Loucy (cell line): ENCODE results near the gene CAVIN3.

ENCODE experiments used
- H2AFZ ChIP-seq: fragments of 200-600 bp; sonication (generic); 2 replicates; pipeline ENCODE4 v1.6.0; 2016; ENCODE audit warnings: antibody characterized with exemption, mild to moderate bottlenecking, low read length, moderate library complexity
- H3F3A ChIP-seq: fragments of 200-600 bp; 2 replicates; pipeline ENCODE4 v1.6.0; 2016; ENCODE audit warnings: antibody characterized with exemption, low read depth, mild to moderate bottlenecking
- H3K27me3 ChIP-seq: fragments of 200-600 bp; sonication (generic); 2 replicates; pipeline ENCODE4 v1.6.1; 2014; ENCODE audit warnings: low read length, mild to moderate bottlenecking; ENCODE audit not compliant: insufficient read depth, poor library complexity, severe bottlenecking
- H3K36me3 ChIP-seq: fragments of 200-600 bp; sonication (generic); 2 replicates; pipeline ENCODE4 v1.6.1; 2016; ENCODE audit warnings: low read length; ENCODE audit not compliant: insufficient read depth
- H3K4me1 ChIP-seq: fragments of 200-600 bp; sonication (generic); 2 replicates; pipeline ENCODE4 v1.5.1; 2014; ENCODE audit warnings: low read length, mild to moderate bottlenecking; ENCODE audit not compliant: insufficient read depth, poor library complexity, severe bottlenecking
- H3K4me2 ChIP-seq: fragments of 200-600 bp; sonication (generic); 2 replicates; pipeline ENCODE4 v1.6.0; 2014; ENCODE audit warnings: antibody characterized with exemption, low read length, low read depth, mild to moderate bottlenecking; ENCODE audit not compliant: poor library complexity, severe bottlenecking
- H3K4me3 ChIP-seq: fragments of 200-600 bp; sonication (generic); 2 replicates; pipeline ENCODE4 v1.5.1; 2014; ENCODE audit warnings: low read length, mild to moderate bottlenecking, mixed read lengths; ENCODE audit not compliant: poor library complexity, severe bottlenecking
- H3K79me2 ChIP-seq: fragments of 200-600 bp; sonication (generic); 2 replicates; pipeline ENCODE4 v1.6.1; 2014; ENCODE audit warnings: low read length; ENCODE audit not compliant: insufficient read depth
- H3K9ac ChIP-seq: fragments of 200-600 bp; sonication (generic); 2 replicates; pipeline ENCODE4 v1.6.0; 2014; ENCODE audit warnings: mild to moderate bottlenecking, low read depth, low read length, moderate library complexity; ENCODE audit not compliant: poor library complexity, severe bottlenecking
- H3K9me2 ChIP-seq: fragments of 200-600 bp; sonication (generic); replicated peaks from 2 replicates; pipeline ENCODE4 v1.6.1; 2016; ENCODE audit warnings: low read depth, low read length, mixed read lengths
- H3K9me3 ChIP-seq: fragments of 200-600 bp; sonication (generic); 2 replicates; pipeline ENCODE4 v1.6.1; 2014; ENCODE audit warnings: mild to moderate bottlenecking, antibody characterized with exemption, low read length, low read depth; ENCODE audit not compliant: insufficient read depth
- H4K20me1 ChIP-seq: fragments of 200-600 bp; sonication (generic); 2 replicates; pipeline ENCODE4 v1.6.0; 2014; ENCODE audit warnings: antibody characterized with exemption, low read length, mild to moderate bottlenecking; ENCODE audit not compliant: insufficient read depth, poor library complexity, severe bottlenecking
- EZH2phosphoT487 ChIP-seq: fragments of 200-600 bp; IDR thresholded peaks from 2 replicates; pipeline ENCODE4 v1.6.1; 2018; ENCODE audit warnings: antibody characterized with exemption, mild to moderate bottlenecking, moderate library complexity, borderline replicate concordance
- TF ChIP-seq, protein P1 (sequence below): fragments of 200-600 bp; sonication (generic); conservative IDR thresholded peaks from 2 replicates; pipeline ENCODE4 v1.5.1; 2014; ENCODE audit warnings: mild to moderate bottlenecking, antibody characterized with exemption, low read length

The CAVIN3 gene

GRCh38 chr11:6312106-6312505 lies 8.2 kb downstream of the CAVIN3 start:
- no peaks in the 10 kb centered on the region for H3K27me3 ChIP-seq
- no peak for TF ChIP-seq EZH2phosphoT487
- TF ChIP-seq, protein P1, sequence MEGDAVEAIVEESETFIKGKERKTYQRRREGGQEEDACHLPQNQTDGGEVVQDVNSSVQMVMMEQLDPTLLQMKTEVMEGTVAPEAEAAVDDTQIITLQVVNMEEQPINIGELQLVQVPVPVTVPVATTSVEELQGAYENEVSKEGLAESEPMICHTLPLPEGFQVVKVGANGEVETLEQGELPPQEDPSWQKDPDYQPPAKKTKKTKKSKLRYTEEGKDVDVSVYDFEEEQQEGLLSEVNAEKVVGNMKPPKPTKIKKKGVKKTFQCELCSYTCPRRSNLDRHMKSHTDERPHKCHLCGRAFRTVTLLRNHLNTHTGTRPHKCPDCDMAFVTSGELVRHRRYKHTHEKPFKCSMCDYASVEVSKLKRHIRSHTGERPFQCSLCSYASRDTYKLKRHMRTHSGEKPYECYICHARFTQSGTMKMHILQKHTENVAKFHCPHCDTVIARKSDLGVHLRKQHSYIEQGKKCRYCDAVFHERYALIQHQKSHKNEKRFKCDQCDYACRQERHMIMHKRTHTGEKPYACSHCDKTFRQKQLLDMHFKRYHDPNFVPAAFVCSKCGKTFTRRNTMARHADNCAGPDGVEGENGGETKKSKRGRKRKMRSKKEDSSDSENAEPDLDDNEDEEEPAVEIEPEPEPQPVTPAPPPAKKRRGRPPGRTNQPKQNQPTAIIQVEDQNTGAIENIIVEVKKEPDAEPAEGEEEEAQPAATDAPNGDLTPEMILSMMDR, result no peak
- no peak overlapping the region for H3K4me2 ChIP-seq
- H3K9ac ChIP-seq, result no peak overlapping the region
- H3F3A ChIP-seq, result no peaks in the 10 kb centered on the region
- no peak overlapping the region for H3K4me3 ChIP-seq
- H3K9me3 ChIP-seq, result no peaks in the 10 kb centered on the region
- no peaks in the 10 kb centered on the region for H3K79me2 ChIP-seq
- H3K9me2 ChIP-seq, result no peaks in the 10 kb centered on the region
- H3K4me1 ChIP-seq, result no peaks in the 10 kb centered on the region
- H3K36me3 ChIP-seq, result no peaks in the 10 kb centered on the region
- no peaks in the 10 kb centered on the region for H4K20me1 ChIP-seq
- H2AFZ ChIP-seq, result no peak overlapping the region

- H3K4me2 ChIP-seq, result no peak overlapping the region
- H3K9me2 ChIP-seq, result no peaks in the 10 kb centered on the region
- no peak overlapping the region for H3K9ac ChIP-seq
- H3K4me1 ChIP-seq, result no peaks in the 10 kb centered on the region
- no peaks in the 10 kb centered on the region for H4K20me1 ChIP-seq
- no peaks in the 10 kb centered on the region for H3K9me3 ChIP-seq
- H3K4me3 ChIP-seq, result no peak overlapping the region
- H3F3A ChIP-seq, result no peaks in the 10 kb centered on the region
- TF ChIP-seq, protein P1, result no peak
- TF ChIP-seq EZH2phosphoT487, result no peak
- H2AFZ ChIP-seq, result no peak overlapping the region
- H3K36me3 ChIP-seq, result no peaks in the 10 kb centered on the region
- no peaks in the 10 kb centered on the region for H3K79me2 ChIP-seq
- no peaks in the 10 kb centered on the region for H3K27me3 ChIP-seq
Observed at GRCh38 chr11:6307876-6308275, 12.4 kb downstream of the CAVIN3 start.

- Histone ChIP-seq H3K27me3 (no peaks in the 10 kb centered on the region), H3K9me3 (no peaks in the 10 kb centered on the region), H3K4me3 (no peak overlapping the region), H3K9ac (no peak overlapping the region), H3K79me2 (no peaks in the 10 kb centered on the region), H3K36me3 (no peaks in the 10 kb centered on the region), H3K9me2 (no peaks in the 10 kb centered on the region), H4K20me1 (no peaks in the 10 kb centered on the region), H3K4me1 (no peaks in the 10 kb centered on the region), H3K4me2 (no peak overlapping the region), H3F3A (no peaks in the 10 kb centered on the region), H2AFZ (no peak overlapping the region)
- TF ChIP-seq, protein P1, result no peak
- no peak for TF ChIP-seq EZH2phosphoT487
Observed at GRCh38 chr11:6305297-6305696, 15.0 kb downstream of the CAVIN3 start.
